ENCODE measurements around the gene C11orf97. TPM values are rescaled to one million over a fixed set of nuclear protein-coding genes. Genes with fewer than 3 reads are reported as not detected.

Gene C11orf97
- total and polyA plus RNA-seq, 9 of the 15 experiments (the other 6 are each of a cell fraction or from before 2014, with no cell fraction given) = not detected

- TF ChIP-seq MYBL2 (IDR thresholded peaks at IDR 0.05; ENCODE audit: low read depth) (0 out of 2 replicates have a peak, but pooled peaks have one; percentile 10), MYBL2 (CRISPR knock-in tag; IDR thresholded peaks at IDR 0.05; ENCODE audit: borderline replicate concordance) (no peak), MXI1 (IDR thresholded peaks at IDR 0.05; ENCODE audit: low read depth, low read length) (no peak), ZNF134 (CRISPR knock-in tag; conservative IDR thresholded peaks at IDR 0.05) (no peak), CREM (IDR thresholded peaks at IDR 0.05; ENCODE audit: low read depth) (peak; percentile 69), TAF9B (IDR thresholded peaks at IDR 0.05; ENCODE audit: partially characterized antibody) (peak; percentile 56), ELK1 (CRISPR knock-in tag; IDR thresholded peaks at IDR 0.05) (no peak), MBD1 (CRISPR knock-in tag; IDR thresholded peaks at IDR 0.05) (no peak), IRF2 (CRISPR knock-in tag; IDR thresholded peaks at IDR 0.05) (0 out of 2 replicates have a peak, but pooled peaks have one; percentile 52), AFF1 (IDR thresholded peaks at IDR 0.05; ENCODE audit: low read depth in 1 of 2, partially characterized antibody in 2 of 2) (peak in 1 of 2 experiments; percentile 2), TRIM28 (IDR thresholded peaks at IDR 0.05) (0 out of 2 replicates have a peak, but pooled peaks have one; percentile 17), HDGF (IDR thresholded peaks at IDR 0.05) (no peak), VEZF1 (CRISPR knock-in tag; IDR thresholded peaks at IDR 0.05) (no peak), IRF9 (tag; IDR thresholded peaks at IDR 0.05) (no peak), ZNF785 (CRISPR knock-in tag; IDR thresholded peaks at IDR 0.05) (no peak), ZBTB7A (IDR thresholded peaks at IDR 0.05; ENCODE audit: borderline replicate concordance, control insufficient read depth, low read depth, low read length) (peak; percentile 36; the same call in 1 of the 2 replicates), ZNF41 (CRISPR knock-in tag; conservative IDR thresholded peaks at IDR 0.05) (no peak), POLR2H (tag; IDR thresholded peaks at IDR 0.05; ENCODE audit: low read depth) (peak; percentile 76)
Observed at GRCh38 chr11:94493281-94494125, 18.8 kb upstream of the C11orf97 start, which contains the start of the genes ANKRD49 and MRE11 (continued).
